NAMALWA (cell line): Measurements from ENCODE around the gene DNAJC6.
"Not testable (repeated sequence)": the region's sequence is repeated elsewhere in the genome, so short reads cannot be mapped to it uniquely, and the experiment has no call there.

Experiments used
- DNase-seq: peaks from one replicate; pipeline ENCODE4 v3.0.0-alpha.2; 2015; ENCODE audit warnings: low spot score

DNAJC6 gene

GRCh38 chr1:65431111-65431705 lies 121.9 kb downstream of the DNAJC6 start:
- peak; percentile 61 for DNase-seq

GRCh38 chr1:65432918-65433317 lies 123.6 kb downstream of the DNAJC6 start:
- DNase-seq = no peak

- DNase-seq = no peak
These were observed 124.9 kb downstream of the DNAJC6 start for GRCh38 chr1:65434255-65434654.

DNA sequence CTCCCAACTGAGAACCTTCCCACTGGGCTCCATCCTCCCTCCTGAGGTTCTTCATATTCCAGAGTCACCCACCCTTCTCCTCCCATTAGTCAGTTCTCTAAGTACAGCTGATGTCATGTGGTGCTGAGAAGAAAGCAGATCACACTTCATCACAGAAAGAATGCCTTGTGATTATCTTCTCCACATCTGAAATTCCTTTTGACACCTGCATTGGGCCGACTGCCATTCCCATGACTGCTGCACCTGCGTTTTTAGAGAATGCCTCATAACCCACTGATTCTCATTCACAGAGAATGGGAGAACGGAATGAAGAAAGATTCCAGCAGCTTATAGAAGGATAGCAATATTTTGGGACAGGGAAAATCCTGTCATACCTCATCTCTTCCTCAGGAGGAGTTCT lies 125.4 kb downstream of the DNAJC6 start:
- DNase-seq = no peak

GRCh38 chr1:65435987-65436386 lies 126.6 kb downstream of the DNAJC6 start:
- DNase-seq = no peak

GRCh38 chr1:65437616-65438015 lies 128.3 kb downstream of the DNAJC6 start:
- DNase-seq = no peak

GRCh38 chr1:65440322-65440900 lies 131.1 kb downstream of the DNAJC6 start:
- DNase-seq = no peak

DNA sequence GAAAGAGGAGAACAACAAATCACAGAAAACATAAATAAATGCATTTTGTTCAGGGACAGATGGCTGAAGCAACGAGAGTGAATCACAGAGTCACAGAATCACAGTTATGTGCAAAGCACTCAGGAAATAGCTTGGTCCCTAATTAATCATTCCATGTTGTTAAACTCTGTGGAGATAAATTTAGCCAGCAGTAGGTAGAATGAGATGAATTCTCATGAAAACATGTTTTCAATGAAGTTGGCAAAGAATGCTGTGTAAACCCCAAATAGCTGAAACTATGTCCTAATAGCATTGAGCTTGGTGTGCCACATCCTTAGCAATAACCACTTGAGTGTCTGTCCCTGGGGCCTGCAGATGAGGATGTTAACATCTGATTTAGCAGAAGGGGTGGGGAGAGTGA lies 131.6 kb downstream of the DNAJC6 start:
- DNase-seq = no peak

GRCh38 chr1:65441464-65441863 lies 132.1 kb downstream of the DNAJC6 start:
- DNase-seq = no peak

- no peak for DNase-seq
These were observed 133.1 kb downstream of the DNAJC6 start for GRCh38 chr1:65442442-65442841.

DNA sequence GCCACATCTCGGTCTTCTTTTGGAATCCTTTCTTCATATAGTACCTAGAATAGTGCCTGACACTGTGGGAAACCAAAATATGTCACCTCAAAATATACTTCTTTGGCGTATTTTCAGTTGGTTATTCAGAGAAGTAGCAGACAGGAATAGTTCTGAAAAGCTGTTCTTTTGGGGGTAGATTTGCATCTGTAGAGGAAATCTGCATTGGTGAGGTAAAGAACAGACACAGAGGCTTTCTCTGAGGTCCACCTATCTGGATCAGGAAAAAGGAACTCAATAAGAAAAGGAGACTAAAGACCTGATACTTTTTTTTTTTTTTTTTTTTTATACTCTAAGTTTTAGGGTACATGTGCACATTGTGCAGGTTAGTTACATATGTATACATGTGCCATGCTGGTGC lies 134.3 kb downstream of the DNAJC6 start:
- no peak for DNase-seq

- no peak for DNase-seq
These were observed 134.8 kb downstream of the DNAJC6 start for GRCh38 chr1:65444128-65444640.

- DNase-seq = no peak
These were observed 136.5 kb downstream of the DNAJC6 start for GRCh38 chr1:65445837-65446236.

- DNase-seq = no peak
These were observed 140.0 kb downstream of the DNAJC6 start for GRCh38 chr1:65449214-65449823.

GRCh38 chr1:65455678-65456077 lies 146.3 kb downstream of the DNAJC6 start:
- not testable (repeated sequence) for DNase-seq

DNA sequence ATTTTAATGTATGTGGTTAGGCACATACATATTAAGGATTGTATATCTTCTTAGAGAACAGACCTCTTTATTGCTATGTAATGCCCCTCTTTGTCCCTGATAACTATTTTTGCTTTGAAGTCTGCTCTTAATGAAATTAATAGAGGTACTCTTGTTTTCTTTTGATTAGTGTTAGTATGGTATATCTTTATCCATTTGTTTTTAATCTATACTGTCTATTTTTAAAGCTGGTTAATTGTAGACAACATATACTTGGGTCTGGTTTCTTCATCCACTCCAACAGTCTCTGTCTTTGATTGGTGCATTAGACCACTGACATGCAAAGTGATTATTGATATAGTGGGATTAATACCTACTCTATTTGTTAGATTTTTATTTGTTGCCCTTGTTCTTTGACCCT lies 147.1 kb downstream of the DNAJC6 start:
- no peak for DNase-seq

- DNase-seq = no peak
These were observed 148.5 kb downstream of the DNAJC6 start for GRCh38 chr1:65457868-65458267.

GRCh38 chr1:65458730-65459396 lies 149.5 kb downstream of the DNAJC6 start:
- DNase-seq = no peak

- DNase-seq = peak; percentile 65
These were observed 150.0 kb downstream of the DNAJC6 start for GRCh38 chr1:65459397-65459768.
